Activated T-helper 17 cell treated with anti-CD3 and anti-CD28 coated beads, Interleukin-2, amount 50 U/mL, for 72 hours (primary cell): Measurements from ENCODE around the gene EHD1. TPM values are rescaled to one million over a fixed set of nuclear protein-coding genes. Genes with fewer than 3 reads are reported as not detected.

Source experiments
- ATAC-seq: fragments of 150-1000 bp; cut with Tn5 transposase; replicated peaks from 2 replicates; pipeline ENCODE4 v1.10.0; 2021; ENCODE audit warnings: mild to moderate bottlenecking, moderate library complexity
- H3K27ac Mint-ChIP-seq: one replicate; pipeline ENCODE4 v1.8.0; 2022; ENCODE audit warnings: mixed read lengths
- H3K27me3 Mint-ChIP-seq: one replicate; pipeline ENCODE4 v1.8.0; 2022; ENCODE audit warnings: mixed read lengths
- H3K36me3 Mint-ChIP-seq: one replicate; pipeline ENCODE4 v1.8.0; 2022; ENCODE audit warnings: low read depth, mild to moderate bottlenecking, mixed read lengths
- H3K4me1 Mint-ChIP-seq: one replicate; pipeline ENCODE4 v1.8.0; 2022; ENCODE audit warnings: mixed read lengths
- H3K4me3 Mint-ChIP-seq: one replicate; pipeline ENCODE4 v1.8.0; 2022; ENCODE audit warnings: mild to moderate bottlenecking, mixed read lengths
- H3K9me3 Mint-ChIP-seq: one replicate; pipeline ENCODE4 v1.8.0; 2022; ENCODE audit warnings: mixed read lengths
- total RNA-seq, 2 donors: library from RNA; stranded (reverse); gene quantifications; one replicate each; pipeline ENCODE4 v1.2.3, GENCODE V29; 2022

EHD1 gene
- total RNA-seq, 2 donors from 2014 or later, result 96.5 to 107 TPM

DNA sequence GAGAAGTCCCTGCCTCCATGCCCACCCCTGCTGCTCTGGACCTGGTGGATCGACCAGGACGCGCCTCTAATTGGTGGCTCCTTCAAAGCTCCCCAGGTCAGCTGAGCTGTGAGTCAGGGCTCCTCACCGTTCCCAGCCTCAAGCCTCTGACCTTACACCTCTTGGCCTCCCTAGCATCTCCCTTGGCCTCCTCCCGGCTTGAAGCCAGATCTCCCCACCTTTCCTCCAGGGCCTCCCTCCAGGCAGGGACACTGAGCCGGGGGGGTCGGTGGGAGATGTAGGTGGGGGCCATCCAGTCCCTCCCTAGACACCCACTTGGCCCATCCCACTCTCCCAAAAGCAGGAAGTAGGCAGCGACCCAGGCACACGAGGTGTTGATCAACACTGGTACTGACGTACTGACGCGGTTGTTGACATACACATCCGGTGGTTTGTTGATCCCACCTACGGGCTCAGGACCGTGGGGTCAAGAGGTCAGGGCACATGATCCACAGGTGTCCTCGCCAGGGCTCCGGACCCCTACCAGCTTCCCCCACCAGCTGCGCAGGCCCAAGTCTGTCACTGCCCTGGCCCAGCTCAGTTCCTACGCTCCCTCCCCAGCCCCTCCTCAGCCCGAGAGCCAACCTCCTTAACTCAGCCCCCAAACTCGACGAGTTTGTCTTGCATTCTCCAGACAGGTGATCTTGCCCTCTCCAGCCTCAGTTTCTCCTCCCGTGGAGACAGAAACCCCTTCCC lies 37.8 kb upstream of the EHD1 start:
- Mint-ChIP-seq H3K27ac (peak overlapping the region; percentile 97), H3K27me3 (no peaks in the 10 kb centered on the region), H3K4me1 (peaks cover 16% of the 10 kb centered on the region), H3K4me3 (peak overlapping the region; percentile 95), H3K36me3 (peaks cover 18% of the 10 kb centered on the region), H3K9me3 (no peaks in the 10 kb centered on the region)
- ATAC-seq, result no peak

DNA sequence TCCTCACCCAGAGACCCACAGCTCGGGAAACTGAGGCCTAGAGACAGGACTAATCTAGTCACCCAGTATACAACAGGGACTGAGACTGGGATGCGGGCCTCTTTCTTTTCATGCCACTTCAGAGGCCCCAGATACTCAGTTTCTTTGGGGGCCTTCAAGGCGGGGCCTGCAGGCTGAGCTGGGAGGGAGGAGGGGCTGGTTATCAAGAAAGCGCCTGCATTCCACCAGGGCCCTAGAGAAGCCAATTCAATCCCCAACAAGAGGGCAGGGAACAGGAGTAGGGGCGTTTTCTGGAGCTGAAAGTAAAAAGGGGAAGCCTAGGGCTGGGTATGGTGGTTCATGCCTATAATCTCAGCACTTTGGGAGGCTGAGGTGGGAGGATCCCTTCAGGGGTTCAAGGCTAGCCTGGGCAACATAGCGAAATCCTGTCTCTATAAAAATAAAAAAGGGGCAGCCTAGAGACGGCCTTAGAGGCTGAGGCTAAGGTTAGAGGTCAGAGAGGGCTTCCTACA lies 37.0 kb upstream of the EHD1 start:
- Mint-ChIP-seq H3K4me1 (peaks cover 16% of the 10 kb centered on the region), H3K27ac (peak overlapping the region; percentile 97), H3K9me3 (no peaks in the 10 kb centered on the region), H3K27me3 (no peaks in the 10 kb centered on the region), H3K4me3 (peak overlapping the region; percentile 95), H3K36me3 (peaks cover 24% of the 10 kb centered on the region)
- no peak for ATAC-seq

- H3K36me3 Mint-ChIP-seq, result peaks cover 30% of the 10 kb centered on the region
- H3K4me1 Mint-ChIP-seq, result peaks cover 16% of the 10 kb centered on the region
- no peak for ATAC-seq
- no peaks in the 10 kb centered on the region for H3K9me3 Mint-ChIP-seq
- no peak overlapping the region for H3K4me3 Mint-ChIP-seq
- no peaks in the 10 kb centered on the region for H3K27me3 Mint-ChIP-seq
- H3K27ac Mint-ChIP-seq, result no peak overlapping the region
These were observed 35.7 kb upstream of the EHD1 start for GRCh38 chr11:64914123-64914522.

DNA sequence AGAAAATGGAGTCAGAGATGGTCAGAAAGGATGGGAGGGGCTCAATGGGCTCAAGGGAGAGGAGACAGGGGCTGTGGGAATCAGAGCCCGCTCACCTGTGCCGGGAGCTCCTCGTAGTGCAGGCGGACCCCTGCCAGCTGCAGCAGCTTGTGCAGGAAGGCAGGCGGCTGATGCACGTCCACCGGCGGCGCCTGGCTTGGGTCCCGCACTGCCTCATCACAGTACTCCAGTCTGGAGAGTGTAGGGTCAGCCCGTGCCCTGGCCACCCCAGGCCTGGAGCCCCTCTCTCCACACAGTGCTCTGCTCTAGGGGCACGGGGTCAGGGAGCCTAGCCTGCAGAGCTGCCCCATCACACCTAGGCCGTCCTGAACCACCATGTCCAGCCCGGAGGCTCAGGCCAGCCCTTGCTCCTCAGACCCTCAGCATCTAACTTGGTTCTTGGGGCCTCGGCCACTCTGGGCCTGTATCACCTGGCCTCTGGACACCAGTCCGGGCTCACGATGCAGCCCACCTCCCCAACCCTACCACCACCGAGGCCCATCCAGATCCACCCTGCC lies 34.8 kb upstream of the EHD1 start:
- peaks cover 16% of the 10 kb centered on the region for H3K4me1 Mint-ChIP-seq
- H3K36me3 Mint-ChIP-seq, result peaks cover 39% of the 10 kb centered on the region
- no peaks in the 10 kb centered on the region for H3K27me3 Mint-ChIP-seq
- no peaks in the 10 kb centered on the region for H3K9me3 Mint-ChIP-seq
- no peak overlapping the region for H3K4me3 Mint-ChIP-seq
- H3K27ac Mint-ChIP-seq, result no peak overlapping the region
- no peak for ATAC-seq

GRCh38 chr11:64911689-64912088 lies 33.3 kb upstream of the EHD1 start:
- H3K4me1 Mint-ChIP-seq, result peaks cover 8% of the 10 kb centered on the region
- no peak overlapping the region for H3K27ac Mint-ChIP-seq
- peaks cover 47% of the 10 kb centered on the region for H3K36me3 Mint-ChIP-seq
- H3K27me3 Mint-ChIP-seq, result no peaks in the 10 kb centered on the region
- no peaks in the 10 kb centered on the region for H3K9me3 Mint-ChIP-seq
- H3K4me3 Mint-ChIP-seq, result no peak overlapping the region
- no peak for ATAC-seq

GRCh38 chr11:64911142-64911541 lies 32.7 kb upstream of the EHD1 start:
- no peak overlapping the region for H3K4me3 Mint-ChIP-seq
- H3K27me3 Mint-ChIP-seq, result no peaks in the 10 kb centered on the region
- ATAC-seq, result no peak
- peaks cover 47% of the 10 kb centered on the region for H3K36me3 Mint-ChIP-seq
- no peak overlapping the region for H3K27ac Mint-ChIP-seq
- no peaks in the 10 kb centered on the region for H3K9me3 Mint-ChIP-seq
- H3K4me1 Mint-ChIP-seq, result peaks cover 5% of the 10 kb centered on the region

DNA sequence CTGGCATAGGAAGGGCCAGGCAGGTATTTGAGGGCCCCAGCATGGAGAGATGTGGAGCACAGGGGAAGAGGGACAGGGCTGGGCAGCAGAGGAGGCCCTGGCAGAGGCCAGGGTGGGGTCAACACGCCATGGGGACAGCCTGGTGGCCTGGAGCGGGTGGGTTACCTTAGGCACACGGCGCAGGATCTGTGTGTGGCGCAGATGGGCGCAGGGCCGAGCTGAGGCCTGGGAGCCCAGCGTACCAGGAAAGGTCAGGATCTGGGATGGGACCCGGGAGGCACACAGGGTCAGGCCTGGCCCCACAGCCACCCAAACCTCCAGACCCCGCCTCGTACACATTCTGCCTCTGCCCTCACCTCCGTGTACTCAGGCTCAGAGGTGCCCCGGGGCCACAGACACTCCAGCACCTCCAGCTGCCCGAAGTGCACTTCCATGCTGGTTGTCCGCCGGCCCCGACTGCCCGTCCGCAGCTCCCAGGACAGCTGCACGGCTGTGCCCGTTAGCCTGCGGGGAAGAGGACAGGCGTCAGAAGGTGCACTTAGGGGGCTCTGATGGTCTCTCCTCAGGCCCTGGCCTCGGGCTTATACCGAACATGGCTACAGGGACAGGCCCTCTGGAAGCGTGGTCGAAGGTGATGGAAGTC lies 32.2 kb upstream of the EHD1 start:
- Mint-ChIP-seq H3K4me3 (no peak overlapping the region), H3K4me1 (no peaks in the 10 kb centered on the region), H3K27ac (no peak overlapping the region), H3K27me3 (no peaks in the 10 kb centered on the region), H3K9me3 (no peaks in the 10 kb centered on the region), H3K36me3 (peaks cover 52% of the 10 kb centered on the region)
- ATAC-seq, result no peak

DNA sequence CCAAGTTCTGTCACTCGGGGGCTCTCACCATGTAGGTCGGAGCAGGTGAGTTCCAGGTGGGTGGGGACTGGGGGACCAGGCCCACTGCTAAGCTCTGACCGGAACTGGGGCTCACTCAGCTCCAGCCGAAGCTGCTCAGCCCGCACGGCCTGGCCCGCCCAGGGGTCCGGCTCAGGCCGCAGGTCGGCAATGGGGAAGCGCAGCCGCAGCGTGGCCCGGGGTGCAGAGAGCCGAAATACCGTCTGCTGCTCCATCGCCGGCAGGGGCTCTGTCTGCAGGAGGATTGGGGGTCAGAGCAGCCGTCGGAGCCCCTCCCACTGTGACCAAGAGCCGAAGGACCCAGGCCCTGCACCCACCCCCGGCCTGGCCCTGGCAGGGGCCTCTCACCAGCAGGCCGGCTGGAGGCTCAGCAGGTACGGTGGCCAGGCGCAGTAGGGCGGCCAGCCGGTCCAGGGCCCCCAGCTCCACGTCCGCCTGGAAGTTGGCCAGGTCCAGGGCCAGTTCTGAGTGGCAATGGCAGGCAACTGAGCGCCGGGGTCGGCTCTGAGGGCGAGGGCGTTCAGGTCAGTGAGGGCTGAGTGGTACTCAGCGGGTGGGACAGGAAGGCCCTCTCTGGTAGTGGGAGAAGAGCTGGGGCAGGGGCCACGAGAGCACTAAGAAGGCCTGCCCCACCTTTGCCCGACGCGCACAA lies 31.4 kb upstream of the EHD1 start:
- H3K4me3 Mint-ChIP-seq, result no peak overlapping the region
- no peak overlapping the region for H3K27ac Mint-ChIP-seq
- H3K4me1 Mint-ChIP-seq, result no peaks in the 10 kb centered on the region
- no peaks in the 10 kb centered on the region for H3K27me3 Mint-ChIP-seq
- no peak for ATAC-seq
- H3K36me3 Mint-ChIP-seq, result peaks cover 59% of the 10 kb centered on the region
- no peaks in the 10 kb centered on the region for H3K9me3 Mint-ChIP-seq

- ATAC-seq, result no peak
- Mint-ChIP-seq H3K27ac (peak overlapping the region; percentile 46), H3K27me3 (no peaks in the 10 kb centered on the region), H3K9me3 (no peaks in the 10 kb centered on the region), H3K4me1 (no peaks in the 10 kb centered on the region), H3K36me3 (peaks cover 59% of the 10 kb centered on the region), H3K4me3 (no peak overlapping the region)
These were observed 30.3 kb upstream of the EHD1 start for GRCh38 chr11:64908766-64909165.

DNA sequence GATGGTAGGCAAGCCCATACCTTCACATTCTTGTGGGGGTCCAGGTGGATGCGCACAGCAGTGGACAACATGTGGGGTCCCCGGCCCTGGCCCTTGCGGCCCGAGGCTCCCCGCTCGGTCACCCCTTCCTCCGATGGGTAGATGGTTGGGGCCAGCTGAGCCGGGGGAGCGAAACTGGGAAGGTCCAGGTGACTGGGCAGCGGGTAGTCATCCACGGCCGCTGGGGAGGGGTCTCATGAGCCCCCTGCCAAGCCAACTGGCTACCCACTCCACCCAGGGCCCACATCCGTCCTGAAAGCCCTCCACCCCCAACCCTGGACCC lies 27.9 kb upstream of the EHD1 start:
- H3K27me3 Mint-ChIP-seq, result no peaks in the 10 kb centered on the region
- peaks cover 49% of the 10 kb centered on the region for H3K36me3 Mint-ChIP-seq
- no peak overlapping the region for H3K27ac Mint-ChIP-seq
- H3K4me3 Mint-ChIP-seq, result no peak overlapping the region
- H3K9me3 Mint-ChIP-seq, result no peaks in the 10 kb centered on the region
- no peak for ATAC-seq
- peaks cover 3% of the 10 kb centered on the region for H3K4me1 Mint-ChIP-seq

DNA sequence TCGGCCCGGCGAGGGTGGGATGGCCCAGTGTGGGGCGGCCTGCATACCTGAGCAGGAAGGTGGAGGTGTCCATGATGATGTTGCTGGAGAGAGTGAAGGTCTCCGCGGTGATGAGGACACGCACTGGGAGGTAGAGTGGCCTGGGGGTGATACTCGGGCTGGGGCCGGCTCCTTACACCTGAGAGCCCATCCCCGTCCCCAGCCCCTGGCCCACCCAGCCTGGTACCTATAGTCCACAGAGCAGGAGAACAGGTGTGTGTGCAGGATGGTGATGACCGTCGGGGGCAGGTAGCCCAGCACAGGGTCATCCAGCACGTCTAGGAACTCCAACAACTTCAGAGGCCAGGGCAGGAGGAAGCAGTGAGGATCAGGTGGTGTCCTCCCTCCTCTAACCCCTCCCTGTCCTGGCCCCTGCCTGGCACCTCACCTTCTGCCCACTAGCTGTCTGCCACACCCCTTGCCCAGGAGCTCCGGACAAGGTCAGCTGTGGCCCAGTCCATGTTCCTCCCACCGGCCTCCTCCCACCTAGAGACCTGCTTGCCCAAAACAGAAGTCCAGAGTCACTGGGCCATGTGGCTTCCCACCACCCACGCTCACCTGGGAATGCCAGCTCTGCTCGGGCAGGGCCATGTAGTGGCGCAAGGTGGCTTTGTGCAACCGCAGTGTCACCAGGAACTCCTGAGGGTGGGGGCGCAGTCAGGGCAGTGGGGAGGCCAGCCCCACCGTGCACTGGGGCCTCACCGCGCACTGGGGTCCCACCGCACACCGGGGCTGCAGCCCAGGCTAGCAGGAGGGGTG lies 27.3 kb upstream of the EHD1 start:
- Mint-ChIP-seq H3K4me1 (peaks cover 4% of the 10 kb centered on the region), H3K9me3 (no peaks in the 10 kb centered on the region), H3K27me3 (no peaks in the 10 kb centered on the region), H3K4me3 (no peak overlapping the region), H3K36me3 (peaks cover 46% of the 10 kb centered on the region), H3K27ac (no peak overlapping the region)
- peak; percentile 9 for ATAC-seq

- no peak for ATAC-seq
- H3K36me3 Mint-ChIP-seq, result peaks cover 43% of the 10 kb centered on the region
- no peak overlapping the region for H3K4me3 Mint-ChIP-seq
- no peak overlapping the region for H3K27ac Mint-ChIP-seq
- H3K9me3 Mint-ChIP-seq, result no peaks in the 10 kb centered on the region
- H3K4me1 Mint-ChIP-seq, result peaks cover 9% of the 10 kb centered on the region
- no peaks in the 10 kb centered on the region for H3K27me3 Mint-ChIP-seq
These were observed 24.9 kb upstream of the EHD1 start for GRCh38 chr11:64903291-64903833.

GRCh38 chr11:64902102-64902900 lies 23.9 kb upstream of the EHD1 start:
- Mint-ChIP-seq H3K9me3 (no peaks in the 10 kb centered on the region), H3K27ac (peak overlapping the region; percentile 86), H3K27me3 (no peaks in the 10 kb centered on the region), H3K36me3 (peaks cover 40% of the 10 kb centered on the region), H3K4me3 (no peak overlapping the region), H3K4me1 (peaks cover 9% of the 10 kb centered on the region)
- no peak for ATAC-seq
